ENCODE data around the gene HSPB6.

Gene HSPB6

GRCh38 chr19:35787227-35787799 lies 30.5 kb upstream of the HSPB6 start:
- Histone ChIP-seq H3K36me3 (ENCODE audit: control insufficient read depth, insufficient read depth, low read length) (no peaks in the 10 kb centered on the region), H3K27me3 (replicated peaks; ENCODE audit: control insufficient read depth, insufficient read depth, low read length) (no peaks in the 10 kb centered on the region), H3K4me3 (replicated peaks; ENCODE audit: low read depth, low read length) (no peak overlapping the region)
- no peak for TF ChIP-seq CTCF (IDR thresholded peaks at IDR 0.05; ENCODE audit: insufficient read depth, low read length, poor library complexity, severe bottlenecking)
- DNase-seq (ENCODE audit: extremely low read depth, insufficient read length), result no peak

GRCh38 chr19:35786299-35787160 lies 29.7 kb upstream of the HSPB6 start:
- no peak for DNase-seq (ENCODE audit: extremely low read depth, insufficient read length)
- Histone ChIP-seq H3K4me3 (replicated peaks; ENCODE audit: low read depth, low read length) (no peak overlapping the region), H3K27me3 (replicated peaks; ENCODE audit: control insufficient read depth, insufficient read depth, low read length) (no peaks in the 10 kb centered on the region), H3K36me3 (ENCODE audit: control insufficient read depth, insufficient read depth, low read length) (no peaks in the 10 kb centered on the region; the same call in 1 of the 2 replicates)
- no peak for TF ChIP-seq CTCF (IDR thresholded peaks at IDR 0.05; ENCODE audit: insufficient read depth, low read length, poor library complexity, severe bottlenecking)

- no peaks in the 10 kb centered on the region for H3K27me3 ChIP-seq (replicated peaks; ENCODE audit: control insufficient read depth, insufficient read depth, low read length)
- no peaks in the 10 kb centered on the region; the same call in 1 of the 2 replicates for H3K36me3 ChIP-seq (ENCODE audit: control insufficient read depth, insufficient read depth, low read length)
- H3K4me3 ChIP-seq (replicated peaks; ENCODE audit: low read depth, low read length), result no peak overlapping the region
- TF ChIP-seq CTCF (IDR thresholded peaks at IDR 0.05; ENCODE audit: insufficient read depth, low read length, poor library complexity, severe bottlenecking), result no peak
- no peak for DNase-seq (ENCODE audit: extremely low read depth, insufficient read length)
Measured at GRCh38 chr19:35785339-35785627, 28.5 kb upstream of the HSPB6 start.

- DNase-seq (ENCODE audit: extremely low read depth, insufficient read length), result no peak
- no peak for TF ChIP-seq CTCF (IDR thresholded peaks at IDR 0.05; ENCODE audit: insufficient read depth, low read length, poor library complexity, severe bottlenecking)
- H3K36me3 ChIP-seq (ENCODE audit: control insufficient read depth, insufficient read depth, low read length), result no peaks in the 10 kb centered on the region; the same call in 1 of the 2 replicates
- H3K4me3 ChIP-seq (replicated peaks; ENCODE audit: low read depth, low read length), result no peak overlapping the region
- no peaks in the 10 kb centered on the region for H3K27me3 ChIP-seq (replicated peaks; ENCODE audit: control insufficient read depth, insufficient read depth, low read length)
Measured at GRCh38 chr19:35784503-35785338, 27.9 kb upstream of the HSPB6 start.

GRCh38 chr19:35783469-35784434 lies 26.9 kb upstream of the HSPB6 start:
- TF ChIP-seq CTCF (IDR thresholded peaks at IDR 0.05; ENCODE audit: insufficient read depth, low read length, poor library complexity, severe bottlenecking), result no peak
- no peaks in the 10 kb centered on the region; the same call in 1 of the 2 replicates for H3K36me3 ChIP-seq (ENCODE audit: control insufficient read depth, insufficient read depth, low read length)
- no peak overlapping the region for H3K4me3 ChIP-seq (replicated peaks; ENCODE audit: low read depth, low read length)
- H3K27me3 ChIP-seq (replicated peaks; ENCODE audit: control insufficient read depth, insufficient read depth, low read length), result no peaks in the 10 kb centered on the region
- DNase-seq (ENCODE audit: extremely low read depth, insufficient read length), result no peak
